GM12878 (cell line): Measurements from ENCODE around the gene GGT7. TPM values are rescaled to one million over a fixed set of nuclear protein-coding genes. Genes with fewer than 3 reads are reported as not detected.

Experiments
- BCL11A ChIP-seq: IDR thresholded peaks from 2 replicates; pipeline ENCODE4 v1.6.1; 2011; ENCODE audit warnings: low read depth, low read length
- BCLAF1 ChIP-seq: fragments of 450-650 bp; IDR thresholded peaks from 2 replicates; pipeline ENCODE4 v1.6.1; 2017; ENCODE audit warnings: antibody characterized with exemption, mild to moderate bottlenecking, moderate library complexity
- CREB1 ChIP-seq: IDR thresholded peaks from 2 replicates; pipeline ENCODE4 v1.6.1; 2012; ENCODE audit warnings: low read depth, mild to moderate bottlenecking, inconsistent platforms
- CREM ChIP-seq: IDR thresholded peaks from 2 replicates; pipeline ENCODE4 v1.6.1; 2014; ENCODE audit warnings: antibody characterized with exemption, low read depth
- DPF2 ChIP-seq: fragments of 450-650 bp; IDR thresholded peaks from 2 replicates; pipeline ENCODE4 v1.6.1; 2017; ENCODE audit warnings: mild to moderate bottlenecking
- ETV6 ChIP-seq, 2 experiments: fragments of 450-650 bp in 1 of 2; IDR thresholded peaks in 1 of 2; conservative IDR thresholded peaks in 1 of 2; 2 replicates each; pipeline ENCODE4 v1.6.1; 2014; ENCODE audit warnings: antibody characterized with exemption in 1 of 2, borderline replicate concordance in 1 of 2, low read depth in 1 of 2, mild to moderate bottlenecking in 1 of 2, moderate library complexity in 1 of 2
- EZH2 ChIP-seq: IDR thresholded peaks from 2 replicates; pipeline ENCODE4 v1.6.1; 2012; ENCODE audit warnings: low read depth, mild to moderate bottlenecking, control low read depth, inconsistent platforms, low read length, borderline replicate concordance; ENCODE audit not compliant: control insufficient read depth
- IRF4 ChIP-seq: IDR thresholded peaks from 2 replicates; pipeline ENCODE4 v1.6.1; 2011; ENCODE audit warnings: low read depth, low read length
- RCOR1 ChIP-seq: conservative IDR thresholded peaks from 2 replicates; pipeline ENCODE4 v1.6.1; 2012; ENCODE audit warnings: low read depth, low read length, improper control_type of control experiment
- SREBF1 ChIP-seq: IDR thresholded peaks from 2 replicates; pipeline ENCODE4 v1.6.1; 2012; ENCODE audit warnings: mild to moderate bottlenecking, low read length
- polyA plus RNA-seq, 11 experiments: library from polyadenylated mRNA; depleted of rRNA in 4 of 11; unstranded in 6 of 11; stranded (reverse) in 5 of 11; fragments of >200 nt; fragmentation: Nextera tagmentation in 4 of 11; fragmentation: Illumina TruSeq in 1 of 11; extraction: Ambion mirVana in 4 of 11; extraction: Trizol in 1 of 11; gene quantifications; 1 replicate in 1 of 11; 2 replicates in 10 of 11; pipeline versions ENCODE4 v1.2.1 to v1.2.3, GENCODE V29; 2011 to 2016; ENCODE audit warnings: inconsistent platforms in 2 of 11, missing spikeins in 2 of 11, low read depth in 1 of 11
- total RNA-seq, 4 experiments: library from RNA; depleted of rRNA in 3 of 4; stranded (reverse); fragments of >200 nt in 3 of 4; fragmentation: Illumina TruSeq in 1 of 4; extraction: Trizol in 1 of 4; gene quantifications; 2 replicates each; pipeline versions ENCODE4 v1.2.1 to v1.2.3, GENCODE V29; 2013 to 2021
- TF ChIP-seq, protein P1 (sequence below): IDR thresholded peaks from 2 replicates; pipeline ENCODE4 v1.6.1; 2011; ENCODE audit warnings: borderline replicate concordance, low read depth, mild to moderate bottlenecking, moderate library complexity, mixed read lengths, low read length; ENCODE audit not compliant: insufficient read depth; ENCODE audit errors: extremely low read length
- TF ChIP-seq, protein P2 (sequence below): IDR thresholded peaks from 2 replicates; pipeline ENCODE4 v1.6.1; 2012; ENCODE audit warnings: mild to moderate bottlenecking, low read depth, low read length
- TF ChIP-seq, protein P3 (sequence below): fragments of 450-650 bp; IDR thresholded peaks from 2 replicates; pipeline ENCODE4 v1.6.1; 2017; ENCODE audit warnings: mild to moderate bottlenecking, moderate library complexity
- TF ChIP-seq, protein P4 (sequence below): IDR thresholded peaks from 2 replicates; pipeline ENCODE4 v1.6.1; 2011; ENCODE audit warnings: low read depth, mild to moderate bottlenecking, low read length, moderate library complexity, borderline replicate concordance; ENCODE audit errors: extremely low read depth
- TF ChIP-seq, protein P5 (sequence below): IDR thresholded peaks from 2 replicates; pipeline ENCODE4 v1.6.1; 2012; ENCODE audit warnings: low read depth, low read length, improper control_type of control experiment

Gene GGT7
- total and polyA plus RNA-seq, 10 of the 15 experiments (the other 5 are each of a cell fraction or from before 2014, with no cell fraction given) = 0.02 to 14.7 (median 5.3) TPM

DNA sequence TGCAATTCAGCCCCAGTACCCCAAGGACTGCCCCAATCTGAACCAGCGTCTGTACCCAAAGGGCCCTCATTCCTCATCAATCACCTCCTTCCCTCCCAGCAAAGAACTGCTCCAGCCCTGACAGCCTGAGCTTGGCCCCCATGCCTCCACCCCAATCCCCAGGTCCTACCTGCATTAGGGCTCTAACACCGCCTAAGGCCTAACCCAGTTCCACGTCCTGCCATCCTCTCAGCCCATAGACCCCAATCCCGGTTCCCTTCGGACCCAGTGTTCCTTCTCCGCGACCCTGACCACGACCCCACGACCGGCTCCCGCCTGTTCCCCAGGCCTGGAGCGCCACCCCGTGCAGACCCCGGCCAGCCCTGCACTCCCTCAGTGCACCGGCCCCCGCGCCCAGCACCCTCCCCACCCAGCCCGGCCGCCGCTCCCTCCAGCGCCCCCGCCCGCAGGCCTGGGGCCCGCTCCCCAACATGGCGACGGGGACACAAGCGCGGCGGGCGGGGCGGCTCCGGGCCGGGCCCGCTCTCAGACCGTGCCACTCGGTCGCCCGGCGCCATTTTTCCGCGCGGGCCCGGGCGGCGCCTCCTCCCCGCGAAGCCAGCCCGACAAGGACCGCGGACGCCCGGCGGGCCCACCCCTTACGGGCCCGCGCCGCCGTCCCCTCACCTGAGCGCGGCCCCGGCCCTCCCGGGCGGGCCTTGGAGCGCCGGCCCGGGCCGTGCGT, 47.7 kb downstream of the GGT7 start (continued):
- TF ChIP-seq, protein P1, sequence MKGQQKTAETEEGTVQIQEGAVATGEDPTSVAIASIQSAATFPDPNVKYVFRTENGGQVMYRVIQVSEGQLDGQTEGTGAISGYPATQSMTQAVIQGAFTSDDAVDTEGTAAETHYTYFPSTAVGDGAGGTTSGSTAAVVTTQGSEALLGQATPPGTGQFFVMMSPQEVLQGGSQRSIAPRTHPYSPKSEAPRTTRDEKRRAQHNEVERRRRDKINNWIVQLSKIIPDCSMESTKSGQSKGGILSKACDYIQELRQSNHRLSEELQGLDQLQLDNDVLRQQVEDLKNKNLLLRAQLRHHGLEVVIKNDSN = no peak
- TF ChIP-seq, protein P2, sequence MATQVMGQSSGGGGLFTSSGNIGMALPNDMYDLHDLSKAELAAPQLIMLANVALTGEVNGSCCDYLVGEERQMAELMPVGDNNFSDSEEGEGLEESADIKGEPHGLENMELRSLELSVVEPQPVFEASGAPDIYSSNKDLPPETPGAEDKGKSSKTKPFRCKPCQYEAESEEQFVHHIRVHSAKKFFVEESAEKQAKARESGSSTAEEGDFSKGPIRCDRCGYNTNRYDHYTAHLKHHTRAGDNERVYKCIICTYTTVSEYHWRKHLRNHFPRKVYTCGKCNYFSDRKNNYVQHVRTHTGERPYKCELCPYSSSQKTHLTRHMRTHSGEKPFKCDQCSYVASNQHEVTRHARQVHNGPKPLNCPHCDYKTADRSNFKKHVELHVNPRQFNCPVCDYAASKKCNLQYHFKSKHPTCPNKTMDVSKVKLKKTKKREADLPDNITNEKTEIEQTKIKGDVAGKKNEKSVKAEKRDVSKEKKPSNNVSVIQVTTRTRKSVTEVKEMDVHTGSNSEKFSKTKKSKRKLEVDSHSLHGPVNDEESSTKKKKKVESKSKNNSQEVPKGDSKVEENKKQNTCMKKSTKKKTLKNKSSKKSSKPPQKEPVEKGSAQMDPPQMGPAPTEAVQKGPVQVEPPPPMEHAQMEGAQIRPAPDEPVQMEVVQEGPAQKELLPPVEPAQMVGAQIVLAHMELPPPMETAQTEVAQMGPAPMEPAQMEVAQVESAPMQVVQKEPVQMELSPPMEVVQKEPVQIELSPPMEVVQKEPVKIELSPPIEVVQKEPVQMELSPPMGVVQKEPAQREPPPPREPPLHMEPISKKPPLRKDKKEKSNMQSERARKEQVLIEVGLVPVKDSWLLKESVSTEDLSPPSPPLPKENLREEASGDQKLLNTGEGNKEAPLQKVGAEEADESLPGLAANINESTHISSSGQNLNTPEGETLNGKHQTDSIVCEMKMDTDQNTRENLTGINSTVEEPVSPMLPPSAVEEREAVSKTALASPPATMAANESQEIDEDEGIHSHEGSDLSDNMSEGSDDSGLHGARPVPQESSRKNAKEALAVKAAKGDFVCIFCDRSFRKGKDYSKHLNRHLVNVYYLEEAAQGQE = no peak
- TF ChIP-seq EZH2 (no peak), RCOR1 (no peak), CREM (no peak), BCL11A (0 out of 2 replicates have a peak, but pooled peaks have one; percentile 12), DPF2 (peak; percentile 76), ETV6 (conservative IDR thresholded peaks at IDR 0.05 in 1 of 2, IDR thresholded peaks at IDR 0.05 in 1 of 2; ENCODE audit: borderline replicate concordance in 1 of 2, low read depth in 1 of 2) (no peak), CREB1 (no peak), SREBF1 (no peak), BCLAF1 (no peak), IRF4 (no peak)
- TF ChIP-seq, protein P3, sequence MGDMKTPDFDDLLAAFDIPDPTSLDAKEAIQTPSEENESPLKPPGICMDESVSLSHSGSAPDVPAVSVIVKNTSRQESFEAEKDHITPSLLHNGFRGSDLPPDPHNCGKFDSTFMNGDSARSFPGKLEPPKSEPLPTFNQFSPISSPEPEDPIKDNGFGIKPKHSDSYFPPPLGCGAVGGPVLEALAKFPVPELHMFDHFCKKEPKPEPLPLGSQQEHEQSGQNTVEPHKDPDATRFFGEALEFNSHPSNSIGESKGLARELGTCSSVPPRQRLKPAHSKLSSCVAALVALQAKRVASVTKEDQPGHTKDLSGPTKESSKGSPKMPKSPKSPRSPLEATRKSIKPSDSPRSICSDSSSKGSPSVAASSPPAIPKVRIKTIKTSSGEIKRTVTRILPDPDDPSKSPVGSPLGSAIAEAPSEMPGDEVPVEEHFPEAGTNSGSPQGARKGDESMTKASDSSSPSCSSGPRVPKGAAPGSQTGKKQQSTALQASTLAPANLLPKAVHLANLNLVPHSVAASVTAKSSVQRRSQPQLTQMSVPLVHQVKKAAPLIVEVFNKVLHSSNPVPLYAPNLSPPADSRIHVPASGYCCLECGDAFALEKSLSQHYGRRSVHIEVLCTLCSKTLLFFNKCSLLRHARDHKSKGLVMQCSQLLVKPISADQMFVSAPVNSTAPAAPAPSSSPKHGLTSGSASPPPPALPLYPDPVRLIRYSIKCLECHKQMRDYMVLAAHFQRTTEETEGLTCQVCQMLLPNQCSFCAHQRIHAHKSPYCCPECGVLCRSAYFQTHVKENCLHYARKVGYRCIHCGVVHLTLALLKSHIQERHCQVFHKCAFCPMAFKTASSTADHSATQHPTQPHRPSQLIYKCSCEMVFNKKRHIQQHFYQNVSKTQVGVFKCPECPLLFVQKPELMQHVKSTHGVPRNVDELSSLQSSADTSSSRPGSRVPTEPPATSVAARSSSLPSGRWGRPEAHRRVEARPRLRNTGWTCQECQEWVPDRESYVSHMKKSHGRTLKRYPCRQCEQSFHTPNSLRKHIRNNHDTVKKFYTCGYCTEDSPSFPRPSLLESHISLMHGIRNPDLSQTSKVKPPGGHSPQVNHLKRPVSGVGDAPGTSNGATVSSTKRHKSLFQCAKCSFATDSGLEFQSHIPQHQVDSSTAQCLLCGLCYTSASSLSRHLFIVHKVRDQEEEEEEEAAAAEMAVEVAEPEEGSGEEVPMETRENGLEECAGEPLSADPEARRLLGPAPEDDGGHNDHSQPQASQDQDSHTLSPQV = no peak
- TF ChIP-seq, protein P4, sequence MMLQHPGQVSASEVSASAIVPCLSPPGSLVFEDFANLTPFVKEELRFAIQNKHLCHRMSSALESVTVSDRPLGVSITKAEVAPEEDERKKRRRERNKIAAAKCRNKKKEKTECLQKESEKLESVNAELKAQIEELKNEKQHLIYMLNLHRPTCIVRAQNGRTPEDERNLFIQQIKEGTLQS = no peak
- TF ChIP-seq, protein P5, sequence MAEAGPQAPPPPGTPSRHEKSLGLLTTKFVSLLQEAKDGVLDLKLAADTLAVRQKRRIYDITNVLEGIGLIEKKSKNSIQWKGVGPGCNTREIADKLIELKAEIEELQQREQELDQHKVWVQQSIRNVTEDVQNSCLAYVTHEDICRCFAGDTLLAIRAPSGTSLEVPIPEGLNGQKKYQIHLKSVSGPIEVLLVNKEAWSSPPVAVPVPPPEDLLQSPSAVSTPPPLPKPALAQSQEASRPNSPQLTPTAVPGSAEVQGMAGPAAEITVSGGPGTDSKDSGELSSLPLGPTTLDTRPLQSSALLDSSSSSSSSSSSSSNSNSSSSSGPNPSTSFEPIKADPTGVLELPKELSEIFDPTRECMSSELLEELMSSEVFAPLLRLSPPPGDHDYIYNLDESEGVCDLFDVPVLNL = no peak
